ENCODE data around the gene OR52H1. TPM values are rescaled to one million over a fixed set of nuclear protein-coding genes. Genes with fewer than 3 reads are reported as not detected.

The OR52H1 gene
- total and polyA plus RNA-seq, 2 of the 4 experiments (the other 2 are of a cell fraction) = 0.18 TPM; not detected in 1

DNA sequence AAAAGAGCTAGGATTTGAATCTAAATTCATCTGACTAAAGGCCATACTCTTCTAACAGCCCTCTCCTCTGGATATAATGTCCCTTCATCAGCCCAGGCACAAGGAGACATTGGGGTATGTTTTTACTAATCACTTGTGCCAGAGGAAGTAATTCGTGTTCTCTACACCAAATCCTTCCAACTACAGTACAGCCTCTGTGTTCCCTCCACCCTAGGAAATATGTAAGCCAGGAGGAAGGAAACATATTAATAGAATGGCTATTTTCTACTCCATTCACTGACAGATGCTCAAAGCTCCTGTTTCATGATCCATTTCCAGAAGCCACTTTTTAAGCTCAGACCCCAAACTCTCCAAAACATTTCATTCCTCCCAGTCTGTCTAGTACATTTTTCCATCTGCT is 19.8 kb downstream of the OR52H1 start:
- intact Hi-C loops (cut with micrococcal nuclease) (no loop called here), dilution Hi-C loops (cut with HindIII; ENCODE audit: low sequenced_read_pairs, unreplicated experiment) (no loop called here), in situ Hi-C loops (cut with MboI; ENCODE audit: low sequenced_read_pairs) (no loop called here)
- Histone ChIP-seq H2AFZ (replicated peaks; ENCODE audit: low read length, poor library complexity) (no peak overlapping the region), H4K91ac (ENCODE audit: insufficient read depth, low read depth, low read length) (no peak overlapping the region), H3K79me1 (ENCODE audit: low read depth in 1 of 2, low read length in 2 of 2) (no peaks in the 10 kb centered on the region), H3K4me1 (ENCODE audit: control insufficient read depth, insufficient read depth, low read length) (no peaks in the 10 kb centered on the region), H2AK9ac (replicated peaks; ENCODE audit: low read depth, low read length, poor library complexity) (no peak overlapping the region), H3K27ac (ENCODE audit: insufficient read depth, low read length) (no peak overlapping the region), H3K27me3 (ENCODE audit: control insufficient read depth, insufficient read depth, low read length) (peaks cover 4% of the 10 kb centered on the region), H3K9ac (ENCODE audit: low read depth, low read length) (no peak overlapping the region), H3K56ac (ENCODE audit: extremely low read depth, insufficient read depth, low read length) (no peak overlapping the region), H2BK15ac (ENCODE audit: low read depth, low read length) (no peak overlapping the region), H3K36me3 (ENCODE audit: control insufficient read depth, insufficient read depth, low read length) (no peaks in the 10 kb centered on the region), H3K4me3 (ENCODE audit: insufficient read depth, low read depth, low read length) (no peak overlapping the region), H2BK5ac (ENCODE audit: low read depth, low read length, poor library complexity, severe bottlenecking) (no peak overlapping the region), H4K5ac (ENCODE audit: low read depth, low read length) (no peak overlapping the region), H3K9me3 (ENCODE audit: control insufficient read depth, insufficient read depth, low read length) (no peaks in the 10 kb centered on the region), H4K8ac (ENCODE audit: low read depth in 2 of 2, low read length in 2 of 2) (no peak overlapping the region), H2BK120ac (ENCODE audit: low read depth, low read length) (no peak overlapping the region), H3K9me1 (ENCODE audit: insufficient read depth, low read length) (no peaks in the 10 kb centered on the region), H2AK5ac (ENCODE audit: low read depth, low read length) (no peak overlapping the region), H3K4me2 (ENCODE audit: low read depth, low read length) (no peak overlapping the region), H3K4ac (ENCODE audit: low read depth, low read length) (no peak overlapping the region), H2BK20ac (ENCODE audit: low read depth, low read length) (no peak overlapping the region), H3K14ac (replicated peaks; ENCODE audit: low read depth, low read length) (no peak overlapping the region), H3K23ac (ENCODE audit: low read depth, low read length) (no peak overlapping the region), H3K18ac (ENCODE audit: low read depth, low read length) (no peak overlapping the region), H4K20me1 (ENCODE audit: insufficient read depth, low read length) (no peaks in the 10 kb centered on the region)
- WGBS, 2 experiments (ENCODE audit: extremely low coverage in 2 of 2, insufficient read length in 1 of 2) = no CpG with 5 or more reads among the region's 1 CpG
- TF ChIP-seq BHLHE40 (IDR thresholded peaks at IDR 0.05; ENCODE audit: low read depth, low read length) (no peak), CHD1 (IDR thresholded peaks at IDR 0.05; ENCODE audit: low read depth, low read length) (no peak), RAD21 (IDR thresholded peaks at IDR 0.05; ENCODE audit: low read length) (no peak), MAFK (IDR thresholded peaks at IDR 0.05; ENCODE audit: low read depth, low read length) (no peak), MAZ (IDR thresholded peaks at IDR 0.05; ENCODE audit: borderline replicate concordance, low read depth, low read length) (no peak), FOS (IDR thresholded peaks at IDR 0.05; ENCODE audit: low read depth, low read length) (no peak), RFX5 (IDR thresholded peaks at IDR 0.05; ENCODE audit: low read depth, low read length) (no peak), SMC3 (IDR thresholded peaks at IDR 0.05; ENCODE audit: low read depth, low read length) (no peak), ELK1 (IDR thresholded peaks at IDR 0.05; ENCODE audit: borderline replicate concordance, low read depth, low read length) (no peak), CEBPB (IDR thresholded peaks at IDR 0.05; ENCODE audit: low read depth, low read length) (no peak), POLR2A (IDR thresholded peaks at IDR 0.05; ENCODE audit: low read depth, low read length) (no peak), CTCF (conservative IDR thresholded peaks at IDR 0.05; ENCODE audit: low read depth, low read length) (no peak), RCOR1 (IDR thresholded peaks at IDR 0.05; ENCODE audit: insufficient replicate concordance, low read length) (no peak), USF2 (IDR thresholded peaks at IDR 0.05; ENCODE audit: low read depth, low read length) (no peak), NFE2L2 (IDR thresholded peaks at IDR 0.05; ENCODE audit: low read depth, low read length) (no peak), MXI1 (IDR thresholded peaks at IDR 0.05; ENCODE audit: borderline replicate concordance, low read depth, low read length) (no peak)
- DNase-seq (no peak), ATAC-seq (ENCODE audit: low read depth) (no peak)
- BruUV-seq (replicated peaks) = no TSS peak
- ChIA-PET CTCF (no interaction called here), POLR2A (ENCODE audit: unreplicated experiment) (no interaction called here)

Data from IMR-90 (cell line).